HG03108 (cell line): ENCODE data around the gene AP5Z1.

ENCODE experiments used
- ATAC-seq: cut with Tn5 transposase; IDR thresholded peaks from one replicate; pipeline ENCODE4 v1.9.1; 2021; ENCODE audit warnings: moderate library complexity; ENCODE audit not compliant: unreplicated experiment

The AP5Z1 gene

GRCh38 chr7:4837803-4838625, 62.6 kb downstream of the AP5Z1 start:
- ATAC-seq, result no peak

DNA sequence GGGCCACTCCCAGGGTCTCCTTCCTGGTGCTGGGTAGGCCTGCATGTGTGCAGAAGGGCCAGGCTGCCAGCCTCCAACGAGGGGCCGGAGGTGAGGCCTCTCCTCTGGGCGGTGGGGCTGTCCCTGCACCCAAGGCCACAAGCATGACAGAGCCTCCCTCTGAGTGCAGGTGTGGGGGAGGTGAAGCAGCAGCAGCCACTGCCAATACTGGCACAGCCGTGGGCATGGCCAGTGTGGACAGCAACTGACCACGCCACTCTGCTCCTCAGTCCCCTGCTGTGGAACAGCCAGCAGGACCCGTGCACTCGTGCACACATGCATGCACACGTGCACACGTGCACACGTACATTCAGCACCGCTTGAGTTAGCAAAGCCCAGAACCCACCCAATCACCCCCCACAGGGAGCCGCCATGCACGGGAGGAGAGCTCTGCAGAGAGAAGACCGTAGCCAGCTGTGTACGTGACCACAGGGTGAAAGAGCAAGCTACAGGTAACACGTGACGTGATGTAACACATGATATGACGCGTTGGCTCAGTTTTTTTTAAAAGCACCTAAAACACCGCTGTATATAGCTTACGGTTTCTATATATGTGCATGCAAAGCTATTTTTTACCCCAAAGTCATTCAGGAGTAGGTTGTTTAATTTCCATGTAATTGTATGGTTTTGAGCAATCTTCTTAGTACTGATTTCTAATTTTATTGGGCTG, 63.4 kb downstream of the AP5Z1 start:
- no peak for ATAC-seq

DNA sequence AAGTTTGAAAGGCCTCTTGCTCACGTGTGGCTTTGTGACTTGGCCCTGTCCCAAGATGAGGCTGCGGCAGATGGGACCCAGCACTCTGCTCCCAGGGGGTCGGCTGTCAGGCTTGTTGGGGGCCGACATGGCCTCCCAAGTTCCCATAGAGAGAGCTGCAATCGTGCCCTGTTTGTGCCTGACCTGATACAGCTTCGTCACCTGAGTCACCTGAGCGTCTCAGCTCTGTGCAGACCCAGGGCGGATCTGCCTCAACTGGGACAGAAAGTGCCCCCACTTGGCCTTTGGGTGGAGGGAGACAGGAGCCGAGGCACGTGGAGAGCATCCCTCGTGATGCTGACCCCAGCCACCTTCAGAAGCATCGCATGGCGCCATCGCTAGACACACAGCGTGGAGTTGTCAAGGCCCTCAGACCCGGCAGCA, 64.7 kb downstream of the AP5Z1 start:
- no peak for ATAC-seq
